Fibroblast of the aortic adventitia (primary cell): Measurements from ENCODE around the gene EIF4B. TPM values are rescaled to one million over a fixed set of nuclear protein-coding genes. Genes with fewer than 3 reads are reported as not detected.
"Not testable (repeated sequence)": the region's sequence is repeated elsewhere in the genome, so short reads cannot be mapped to it uniquely, and the experiment has no call there.

Source experiments
- DNase-seq: peaks from one replicate; pipeline ENCODE4 v3.0.0-alpha.2; 2010; ENCODE audit warnings: low read depth
- H3K4me3 ChIP-seq: 2 replicates; pipeline ENCODE4 v1.5.1; 2011; ENCODE audit warnings: low read depth, mild to moderate bottlenecking, control low read depth, low read length, moderate library complexity
- total RNA-seq: library from RNA; depleted of rRNA; stranded (reverse); fragments of >200 nt; gene quantifications from 2 replicates; pipeline ENCODE4 v1.2.3, GENCODE V29; 2012; ENCODE audit warnings: low replicate concordance
- TF ChIP-seq, protein P1 (sequence below): IDR thresholded peaks from 2 replicates; pipeline ENCODE4 v1.5.1; 2011; ENCODE audit warnings: mild to moderate bottlenecking, low read length, control low read depth, inconsistent platforms; ENCODE audit not compliant: insufficient read depth

Gene EIF4B
- total RNA-seq, 1 donor: 1,016 TPM

- no peak for DNase-seq
- TF ChIP-seq, protein P1, sequence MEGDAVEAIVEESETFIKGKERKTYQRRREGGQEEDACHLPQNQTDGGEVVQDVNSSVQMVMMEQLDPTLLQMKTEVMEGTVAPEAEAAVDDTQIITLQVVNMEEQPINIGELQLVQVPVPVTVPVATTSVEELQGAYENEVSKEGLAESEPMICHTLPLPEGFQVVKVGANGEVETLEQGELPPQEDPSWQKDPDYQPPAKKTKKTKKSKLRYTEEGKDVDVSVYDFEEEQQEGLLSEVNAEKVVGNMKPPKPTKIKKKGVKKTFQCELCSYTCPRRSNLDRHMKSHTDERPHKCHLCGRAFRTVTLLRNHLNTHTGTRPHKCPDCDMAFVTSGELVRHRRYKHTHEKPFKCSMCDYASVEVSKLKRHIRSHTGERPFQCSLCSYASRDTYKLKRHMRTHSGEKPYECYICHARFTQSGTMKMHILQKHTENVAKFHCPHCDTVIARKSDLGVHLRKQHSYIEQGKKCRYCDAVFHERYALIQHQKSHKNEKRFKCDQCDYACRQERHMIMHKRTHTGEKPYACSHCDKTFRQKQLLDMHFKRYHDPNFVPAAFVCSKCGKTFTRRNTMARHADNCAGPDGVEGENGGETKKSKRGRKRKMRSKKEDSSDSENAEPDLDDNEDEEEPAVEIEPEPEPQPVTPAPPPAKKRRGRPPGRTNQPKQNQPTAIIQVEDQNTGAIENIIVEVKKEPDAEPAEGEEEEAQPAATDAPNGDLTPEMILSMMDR: no peak
- H3K4me3 ChIP-seq: no peak overlapping the region
Observed at GRCh38 chr12:53011889-53012288, 5.6 kb downstream of the EIF4B start.

DNA sequence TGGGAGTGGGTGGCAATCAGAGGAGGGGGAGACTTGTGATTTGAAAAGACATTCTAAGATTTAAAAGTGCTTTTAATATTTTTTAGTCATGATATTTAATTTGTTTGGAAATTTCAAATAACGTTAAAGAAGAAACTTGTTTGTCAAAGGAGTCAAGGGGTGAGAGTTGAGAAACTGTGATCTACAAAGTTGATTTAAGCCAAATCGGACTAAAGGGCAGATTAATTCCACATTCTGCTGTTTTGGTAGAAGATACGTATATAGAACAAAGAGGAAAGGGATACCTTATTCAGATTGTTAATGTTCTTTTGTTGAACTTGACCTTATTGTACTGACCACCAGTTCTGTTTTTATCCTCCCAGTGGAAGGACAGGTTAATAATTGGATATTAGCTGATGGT, 6.7 kb downstream of the EIF4B start:
- H3K4me3 ChIP-seq: no peak overlapping the region
- TF ChIP-seq, protein P1: no peak
- DNase-seq: no peak

GRCh38 chr12:53014709-53015108, 8.5 kb downstream of the EIF4B start:
- no peak for DNase-seq
- TF ChIP-seq, protein P1: no peak
- no peak overlapping the region for H3K4me3 ChIP-seq

GRCh38 chr12:53025250-53025649, 19.0 kb downstream of the EIF4B start:
- H3K4me3 ChIP-seq: no peak overlapping the region
- TF ChIP-seq, protein P1: no peak
- DNase-seq: no peak

DNA sequence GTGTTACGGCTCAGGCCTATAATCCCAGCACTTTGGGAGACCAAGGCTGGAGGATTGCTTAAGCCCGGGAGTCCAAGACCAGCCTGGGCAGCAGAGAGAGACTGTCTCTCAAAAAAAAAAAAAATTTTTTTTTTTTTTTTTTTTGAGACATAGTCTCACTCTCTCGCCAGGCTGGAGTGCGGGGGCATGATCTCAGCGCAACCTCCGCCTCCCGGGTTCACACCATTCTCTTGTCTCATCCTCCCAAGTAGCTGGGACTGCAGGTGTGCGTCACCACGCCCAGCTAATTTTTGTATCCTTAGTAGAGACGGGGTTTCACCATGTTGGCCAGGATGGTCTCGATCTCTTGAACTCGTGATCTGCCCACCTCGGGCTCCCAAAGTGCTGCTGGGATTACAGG, 20.8 kb downstream of the EIF4B start:
- not testable (repeated sequence) for H3K4me3 ChIP-seq, DNase-seq

GRCh38 chr12:53031616-53032015, 25.4 kb downstream of the EIF4B start:
- TF ChIP-seq, protein P1: no peak
- DNase-seq: no peak
- H3K4me3 ChIP-seq: no peak overlapping the region

DNA sequence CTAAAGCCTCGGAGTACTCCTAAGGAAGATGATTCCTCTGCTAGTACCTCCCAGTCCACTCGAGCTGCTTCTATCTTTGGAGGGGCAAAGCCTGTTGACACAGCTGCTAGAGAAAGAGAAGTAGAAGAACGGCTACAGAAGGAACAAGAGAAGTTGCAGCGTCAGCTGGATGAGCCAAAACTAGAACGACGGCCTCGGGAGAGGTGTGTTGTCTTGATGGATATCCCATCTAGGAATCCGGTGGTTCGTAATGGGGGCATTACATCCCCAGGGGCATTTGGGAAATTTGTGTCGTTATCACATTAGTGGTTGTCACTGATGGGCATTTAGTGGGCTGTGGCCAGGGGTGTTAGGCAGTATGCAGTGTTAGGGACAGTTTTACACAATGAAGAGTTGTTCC, 27.6 kb downstream of the EIF4B start:
- DNase-seq, H3K4me3 ChIP-seq: not testable (repeated sequence)

- no peak for DNase-seq
- no peak overlapping the region for H3K4me3 ChIP-seq
- TF ChIP-seq, protein P1: no peak
Observed at GRCh38 chr12:53034459-53034858, 28.2 kb downstream of the EIF4B start.
